Stimulated activated CD8-positive, alpha-beta memory T cell treated with anti-CD3 and anti-CD28 coated beads, Interleukin-15, amount 100 ng/mL, for 48 hours (primary cell): ENCODE measurements around the gene KCNK3.

ENCODE experiments used
- DNase-seq, 2 donors: peaks; one replicate each; pipeline ENCODE4 v3.0.0-alpha.2; 2020; ENCODE audit warnings: low read depth in 2 of 2

KCNK3 gene

GRCh38 chr2:26711457-26712161, 19.1 kb downstream of the KCNK3 start:
- no peak for DNase-seq

- no peak for DNase-seq
These were observed 20.3 kb downstream of the KCNK3 start for GRCh38 chr2:26712486-26713465.

- no peak for DNase-seq
These were observed 23.2 kb downstream of the KCNK3 start for GRCh38 chr2:26715528-26716270.

- no peak for DNase-seq
These were observed 23.8 kb downstream of the KCNK3 start for GRCh38 chr2:26716340-26716739.

GRCh38 chr2:26716769-26717168, 24.2 kb downstream of the KCNK3 start:
- DNase-seq: no peak

- DNase-seq: no peak
These were observed 24.8 kb downstream of the KCNK3 start for GRCh38 chr2:26717362-26717761.

GRCh38 chr2:26718949-26719686, 26.6 kb downstream of the KCNK3 start:
- no peak for DNase-seq

GRCh38 chr2:26720322-26721114, 28.0 kb downstream of the KCNK3 start:
- DNase-seq: no peak

- DNase-seq: no peak
These were observed 28.9 kb downstream of the KCNK3 start for GRCh38 chr2:26721115-26722032.

- no peak for DNase-seq
These were observed 29.8 kb downstream of the KCNK3 start for GRCh38 chr2:26722328-26722727.

GRCh38 chr2:26722911-26723310, 30.4 kb downstream of the KCNK3 start:
- DNase-seq: no peak

- no peak for DNase-seq
These were observed 31.0 kb downstream of the KCNK3 start for GRCh38 chr2:26723475-26723874.

- no peak for DNase-seq
These were observed 31.6 kb downstream of the KCNK3 start for GRCh38 chr2:26723991-26724750.

- DNase-seq: no peak
These were observed 32.4 kb downstream of the KCNK3 start for GRCh38 chr2:26724784-26725520.

GRCh38 chr2:26725521-26725820, 32.9 kb downstream of the KCNK3 start:
- DNase-seq: no peak

- no peak for DNase-seq
These were observed 33.7 kb downstream of the KCNK3 start for GRCh38 chr2:26726228-26726627.

GRCh38 chr2:26727641-26728561, 35.4 kb downstream of the KCNK3 start:
- DNase-seq: no peak
